ENCODE measurements around the gene ATG7. TPM values are rescaled to one million over a fixed set of nuclear protein-coding genes. Genes with fewer than 3 reads are reported as not detected.
"Not testable (repeated sequence)": the region's sequence is repeated elsewhere in the genome, so short reads cannot be mapped to it uniquely, and the experiment has no call there.

Gene ATG7
- total and polyA plus RNA-seq, 2 experiments from 2014 or later = 18.4 to 38.6 TPM

- no peak overlapping the region for H2AFZ ChIP-seq
- no peaks in the 10 kb centered on the region for H3K27me3 ChIP-seq
- H3K4me1 ChIP-seq (ENCODE audit: insufficient read depth) = peaks cover 37% of the 10 kb centered on the region
- H3K36me3 ChIP-seq (replicated peaks; ENCODE audit: insufficient read depth, low read depth) = no peaks in the 10 kb centered on the region
- H3K4me2 ChIP-seq = peak overlapping the region; percentile 27
- TF ChIP-seq EZH2phosphoT487 (IDR thresholded peaks at IDR 0.05; ENCODE audit: low read depth, severe bottlenecking, unreplicated experiment) = no peak
- TF ChIP-seq EZH2 (IDR thresholded peaks at IDR 0.05; ENCODE audit: borderline replicate concordance) = no peak
- TF ChIP-seq CTCF (IDR thresholded peaks at IDR 0.05; ENCODE audit: poor library complexity) = no peak
- DNase-seq (ENCODE audit: low spot score) = no peak
- H3K79me2 ChIP-seq = no peaks in the 10 kb centered on the region
- 75% methylated on average over 5 of the region's 5 CpGs for WGBS (ENCODE audit: low lambda C conversion rate, missing lambda C conversion rate)
- no peaks in the 10 kb centered on the region for H3K9me3 ChIP-seq (ENCODE audit: low read depth)
- H3K4me3 ChIP-seq = no peak overlapping the region
- H4K20me1 ChIP-seq (ENCODE audit: insufficient read depth, poor library complexity, severe bottlenecking) = no peaks in the 10 kb centered on the region
- H3K27ac ChIP-seq = peak overlapping the region; percentile 60
- H3K9me2 ChIP-seq (replicated peaks; ENCODE audit: insufficient read depth) = no peaks in the 10 kb centered on the region
These were observed 238.2 kb downstream of the ATG7 start for GRCh38 chr3:11510356-11510755.

DNA sequence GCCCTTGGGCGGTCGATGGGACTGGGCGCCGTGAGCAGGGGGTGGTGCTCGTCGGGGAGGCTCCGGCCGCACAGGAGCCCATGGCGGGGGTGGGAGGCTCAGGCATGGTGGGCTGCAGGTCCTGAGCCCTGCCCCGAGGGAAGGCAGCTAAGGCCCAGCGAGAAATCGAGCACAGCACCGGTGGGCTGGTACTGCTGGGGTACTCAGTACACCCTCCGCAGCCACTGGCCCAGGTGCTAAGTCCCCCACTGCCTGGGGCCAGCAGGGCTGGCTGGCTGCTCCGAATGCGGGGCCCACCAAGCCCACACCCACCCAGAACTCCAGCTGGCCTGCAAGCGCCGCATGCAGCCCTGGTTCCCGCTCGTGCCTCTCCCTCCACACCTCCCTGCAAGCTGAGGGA lies 239.4 kb downstream of the ATG7 start:
- not testable (repeated sequence) for H2AFZ ChIP-seq; H3K27me3 ChIP-seq; H3K36me3 ChIP-seq (replicated peaks; ENCODE audit: insufficient read depth, low read depth); H3K9me2 ChIP-seq (replicated peaks; ENCODE audit: insufficient read depth); H3K79me2 ChIP-seq; H3K27ac ChIP-seq; DNase-seq (ENCODE audit: low spot score); H4K20me1 ChIP-seq (ENCODE audit: insufficient read depth, poor library complexity, severe bottlenecking); H3K4me2 ChIP-seq; H3K4me3 ChIP-seq; H3K9me3 ChIP-seq (ENCODE audit: low read depth)
- peaks cover 37% of the 10 kb centered on the region for H3K4me1 ChIP-seq (ENCODE audit: insufficient read depth)
- 96% methylated on average over 12 of the region's 20 CpGs for WGBS (ENCODE audit: low lambda C conversion rate, missing lambda C conversion rate)

DNA sequence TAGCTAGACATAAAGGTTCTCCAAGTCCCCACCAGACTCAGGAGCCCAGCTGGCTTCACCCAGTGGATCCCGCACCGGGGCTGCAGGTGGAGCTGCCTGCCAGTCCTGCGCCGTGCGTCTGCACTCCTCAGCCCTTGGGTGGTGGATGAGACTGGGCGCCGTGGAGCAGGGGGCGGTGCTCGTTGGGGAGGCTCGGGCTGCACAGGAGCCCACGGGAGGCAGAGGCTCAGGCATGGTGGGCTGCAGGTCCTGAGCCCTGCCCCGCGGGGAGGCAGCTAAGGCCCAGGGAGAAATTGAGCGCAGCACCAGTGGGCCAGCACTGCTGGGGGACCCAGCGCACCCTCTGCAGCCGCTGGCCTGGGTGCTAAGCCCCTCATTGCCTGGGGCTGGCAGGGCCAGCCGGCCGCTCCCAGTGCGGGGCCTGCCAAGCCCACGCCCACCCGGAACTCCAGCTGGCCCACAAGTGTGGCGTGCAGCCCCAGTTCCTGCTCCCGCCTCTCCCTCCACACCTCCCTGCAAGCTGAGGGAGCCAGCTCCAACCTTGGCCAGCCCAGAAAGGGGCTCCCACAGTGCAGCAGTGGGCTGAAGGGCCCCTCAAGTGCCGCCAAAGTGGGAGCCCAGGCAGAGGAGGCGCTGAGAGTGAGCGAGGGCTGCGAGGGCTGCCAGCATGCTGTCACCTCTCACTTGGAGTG lies 241.1 kb downstream of the ATG7 start:
- not testable (repeated sequence) for H3K4me3 ChIP-seq; H2AFZ ChIP-seq; H3K9me3 ChIP-seq (ENCODE audit: low read depth); H4K20me1 ChIP-seq (ENCODE audit: insufficient read depth, poor library complexity, severe bottlenecking); H3K9me2 ChIP-seq (replicated peaks; ENCODE audit: insufficient read depth); H3K27me3 ChIP-seq; H3K27ac ChIP-seq; H3K79me2 ChIP-seq; H3K4me2 ChIP-seq; DNase-seq (ENCODE audit: low spot score); H3K36me3 ChIP-seq (replicated peaks; ENCODE audit: insufficient read depth, low read depth)
- peaks cover 31% of the 10 kb centered on the region for H3K4me1 ChIP-seq (ENCODE audit: insufficient read depth)
- WGBS (ENCODE audit: low lambda C conversion rate, missing lambda C conversion rate) = 96% methylated on average over 25 of the region's 27 CpGs

DNA sequence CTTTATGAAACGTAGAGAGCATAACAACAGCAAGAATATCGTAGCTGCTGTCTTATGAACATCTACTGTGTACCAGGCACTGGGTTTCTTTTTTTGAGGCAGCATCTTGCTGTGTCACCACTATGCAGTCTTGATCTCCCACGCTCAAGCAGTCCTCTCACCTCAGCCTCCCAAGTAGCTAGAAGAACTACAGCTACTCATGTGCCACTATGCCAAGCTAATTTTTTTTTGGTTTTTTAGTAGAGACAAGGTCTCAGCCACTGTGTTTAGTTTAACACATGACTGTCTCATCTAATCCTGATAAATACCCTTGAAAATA lies 241.6 kb downstream of the ATG7 start:
- H2AFZ ChIP-seq = no peak overlapping the region
- H3K36me3 ChIP-seq (replicated peaks; ENCODE audit: insufficient read depth, low read depth) = no peaks in the 10 kb centered on the region
- TF ChIP-seq EZH2 (IDR thresholded peaks at IDR 0.05; ENCODE audit: borderline replicate concordance) (no peak), CTCF (IDR thresholded peaks at IDR 0.05; ENCODE audit: poor library complexity) (no peak), EZH2phosphoT487 (IDR thresholded peaks at IDR 0.05; ENCODE audit: low read depth, severe bottlenecking, unreplicated experiment) (no peak)
- peaks cover 26% of the 10 kb centered on the region for H3K4me1 ChIP-seq (ENCODE audit: insufficient read depth)
- no peak for DNase-seq (ENCODE audit: low spot score)
- no peak overlapping the region for H3K4me2 ChIP-seq
- no peaks in the 10 kb centered on the region for H3K27me3 ChIP-seq
- WGBS (ENCODE audit: low lambda C conversion rate, missing lambda C conversion rate) = 94% methylated on average over 3 of the region's 3 CpGs
- no peaks in the 10 kb centered on the region for H3K9me2 ChIP-seq (replicated peaks; ENCODE audit: insufficient read depth)
- H4K20me1 ChIP-seq (ENCODE audit: insufficient read depth, poor library complexity, severe bottlenecking) = no peaks in the 10 kb centered on the region
- H3K27ac ChIP-seq = peak overlapping the region; percentile 61
- no peaks in the 10 kb centered on the region for H3K9me3 ChIP-seq (ENCODE audit: low read depth)
- H3K4me3 ChIP-seq = no peak overlapping the region
- no peaks in the 10 kb centered on the region for H3K79me2 ChIP-seq

Measured in hepatocyte (in vitro differentiated cells).